GM19468 (cell line): ENCODE measurements around the gene HSD17B2.
"Not testable (repeated sequence)": the region's sequence is repeated elsewhere in the genome, so short reads cannot be mapped to it uniquely, and the experiment has no call there.

Source experiments
- ATAC-seq: cut with Tn5 transposase; IDR thresholded peaks from one replicate; pipeline ENCODE4 v1.9.1; 2021; ENCODE audit warnings: mild to moderate bottlenecking, moderate library complexity, moderate number of reproducible peaks; ENCODE audit not compliant: unreplicated experiment; ENCODE audit errors: extremely low read depth

The HSD17B2 gene

DNA sequence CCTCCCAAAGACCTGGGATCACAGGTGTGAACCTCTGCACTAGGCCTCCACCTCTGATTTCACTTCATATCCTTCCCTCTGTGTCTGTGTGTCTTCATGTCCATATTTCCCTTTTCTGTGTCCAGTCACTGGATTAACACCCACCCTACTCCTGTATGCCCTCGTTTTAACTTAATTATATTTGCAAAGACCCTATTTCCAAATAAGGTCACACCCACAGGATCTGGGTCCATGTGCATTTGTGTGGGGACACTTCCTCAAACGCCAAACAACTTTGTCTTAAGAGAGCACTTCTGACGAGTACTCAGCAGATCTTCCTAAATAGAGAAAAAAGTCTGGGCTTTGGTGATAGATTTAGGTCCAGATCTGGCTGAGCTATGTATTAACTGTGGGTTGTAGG lies 78.7 kb downstream of the HSD17B2 start:
- no peak for ATAC-seq

DNA sequence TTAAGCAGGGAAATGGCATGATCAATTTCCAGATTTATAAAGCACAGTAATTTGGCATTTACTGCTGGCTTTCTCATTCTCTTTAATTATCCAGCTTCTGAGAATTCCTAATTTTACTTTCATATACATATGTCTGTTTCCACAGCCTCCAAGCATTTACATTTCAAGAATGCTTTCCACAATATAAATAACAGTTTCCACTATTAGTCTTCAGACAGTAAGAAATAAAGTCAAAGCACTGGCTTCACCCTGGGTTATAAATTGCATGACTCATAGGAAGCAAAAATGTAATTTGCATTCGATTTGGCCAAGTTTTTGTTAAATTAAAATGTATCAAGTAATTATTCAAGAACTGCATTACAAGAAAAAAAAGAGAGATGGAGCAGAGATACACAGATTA lies 81.5 kb downstream of the HSD17B2 start:
- no peak for ATAC-seq

DNA sequence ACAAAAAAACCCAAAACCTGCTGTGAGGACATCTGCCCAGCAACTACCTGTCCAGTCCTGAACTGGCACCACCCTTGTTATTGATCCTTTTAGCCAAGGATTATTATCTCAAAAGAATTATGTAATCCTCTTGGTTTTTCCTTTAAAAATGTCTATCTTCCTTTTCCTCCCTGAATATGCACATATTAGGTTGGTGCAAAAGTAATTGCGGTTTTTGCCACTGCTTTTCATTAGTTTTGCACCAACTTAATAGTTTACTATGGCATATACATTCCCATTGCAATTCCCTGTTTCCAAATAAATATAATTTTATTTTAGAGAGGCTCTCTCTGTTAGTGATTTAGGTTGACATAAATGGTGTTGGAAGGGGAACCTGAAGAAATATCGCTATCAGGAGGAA lies 83.7 kb downstream of the HSD17B2 start:
- no peak for ATAC-seq

DNA sequence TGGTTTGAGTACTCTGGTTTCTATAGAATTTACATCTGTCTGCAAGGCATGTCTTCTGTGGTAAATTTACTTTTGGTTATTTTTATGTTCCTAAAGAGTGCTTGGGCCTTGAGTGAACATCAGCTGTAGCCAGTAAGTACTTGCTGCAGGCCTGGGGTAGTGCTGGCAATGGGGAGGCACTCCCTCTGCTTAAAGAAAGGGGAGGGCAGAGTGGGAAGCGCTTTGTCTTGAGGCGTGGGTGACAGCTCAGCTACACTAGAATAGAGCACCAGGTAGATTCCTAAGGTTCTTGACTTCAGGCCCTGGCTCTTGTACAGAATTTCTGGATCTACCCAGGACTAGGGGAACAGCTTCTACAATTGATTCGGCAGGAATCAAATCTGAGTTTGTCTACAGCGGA lies 84.4 kb downstream of the HSD17B2 start:
- ATAC-seq, result no peak

DNA sequence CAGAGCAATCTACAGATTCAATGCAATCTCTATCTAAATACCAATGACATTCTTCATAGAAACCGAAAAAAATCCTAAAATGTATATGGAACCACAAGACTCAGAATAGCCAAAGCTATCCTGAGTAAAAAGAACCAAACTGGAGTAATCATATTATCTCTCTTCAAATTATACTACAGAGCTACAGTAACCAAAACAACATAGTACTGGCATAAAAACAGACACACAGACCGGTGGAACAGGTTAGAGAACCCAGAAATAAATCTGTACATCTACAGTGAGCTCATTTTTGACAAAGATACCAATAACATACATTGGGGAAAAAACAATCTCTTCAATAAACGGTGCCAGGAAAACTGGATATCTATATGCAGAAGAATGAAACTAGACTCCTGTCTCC lies 89.6 kb downstream of the HSD17B2 start:
- no peak for ATAC-seq

DNA sequence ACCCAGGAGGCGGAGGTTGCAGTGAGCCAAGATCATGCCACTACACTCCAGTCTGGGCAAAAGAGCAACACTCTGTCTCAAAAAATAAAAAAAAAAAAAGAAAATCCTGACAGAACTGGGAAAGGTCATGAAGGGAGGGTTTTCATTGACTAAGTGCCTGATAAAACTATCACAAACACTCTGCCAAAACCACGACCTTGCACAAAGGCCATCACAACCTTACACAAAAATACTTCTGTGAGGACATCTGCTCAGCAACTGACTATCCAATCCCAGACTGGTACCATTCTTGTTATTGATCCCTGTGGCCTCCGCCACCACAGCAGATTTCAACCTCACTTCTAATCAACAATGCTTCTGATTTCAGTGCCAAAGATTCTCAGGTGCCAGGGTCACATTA lies 94.8 kb downstream of the HSD17B2 start:
- no peak for ATAC-seq

DNA sequence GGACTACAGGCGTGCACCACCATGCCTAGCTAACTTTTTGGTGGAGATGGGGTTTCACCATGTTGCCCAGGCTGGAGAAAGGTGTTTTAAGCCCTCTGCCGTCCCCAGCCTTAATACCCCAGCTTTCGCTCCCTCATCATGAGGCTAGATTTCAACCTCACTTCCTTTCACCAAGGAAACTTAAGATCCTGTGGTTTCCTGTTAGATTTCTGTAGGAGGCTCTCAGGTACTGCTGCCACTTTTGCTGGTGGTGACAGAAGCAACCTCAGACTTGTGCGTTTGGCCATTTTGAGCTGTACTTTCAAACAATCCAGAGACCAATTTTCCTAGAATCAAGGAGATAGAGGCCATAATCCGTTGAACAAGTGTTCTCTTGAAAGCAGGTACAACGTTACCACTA lies 98.7 kb downstream of the HSD17B2 start:
- ATAC-seq, result no peak

DNA sequence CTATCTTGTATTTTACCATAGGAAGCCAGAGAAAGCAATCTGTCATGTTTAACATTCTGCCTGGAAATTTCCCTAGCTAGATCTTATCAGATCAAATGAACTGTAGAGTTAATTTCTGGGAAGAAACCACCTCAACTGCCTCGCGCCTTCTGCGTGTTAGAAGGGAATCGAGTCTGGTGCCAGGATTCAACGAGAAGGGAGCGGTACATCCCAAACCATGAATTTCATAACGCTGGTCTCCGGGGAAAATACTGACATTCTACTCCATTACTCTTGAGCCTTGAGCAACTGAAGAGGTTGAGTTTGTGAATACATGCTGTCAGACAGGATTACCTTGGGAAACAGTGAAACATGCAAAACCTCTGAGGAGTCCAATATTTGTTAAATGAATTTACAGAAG lies 99.8 kb downstream of the HSD17B2 start:
- ATAC-seq, result no peak

DNA sequence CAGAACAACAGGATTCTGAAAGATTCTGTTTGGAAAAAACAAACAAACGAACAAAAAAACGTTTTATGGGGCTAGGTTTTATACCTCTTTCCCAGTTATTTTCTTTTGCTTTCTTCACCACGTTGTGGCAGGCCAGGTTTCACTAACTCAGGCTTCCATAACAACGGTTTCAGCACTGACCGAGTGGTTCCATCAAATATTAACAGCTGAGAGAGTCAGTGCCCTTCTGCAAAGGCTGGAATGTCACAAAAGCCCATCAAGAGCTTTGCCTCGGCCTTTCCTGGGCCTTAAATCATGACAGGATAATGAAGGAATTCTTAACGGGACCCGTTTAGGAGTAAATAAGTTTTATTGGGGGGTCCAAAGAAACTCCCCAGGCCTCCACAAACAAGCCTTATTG lies 100.8 kb downstream of the HSD17B2 start:
- ATAC-seq, result no peak

DNA sequence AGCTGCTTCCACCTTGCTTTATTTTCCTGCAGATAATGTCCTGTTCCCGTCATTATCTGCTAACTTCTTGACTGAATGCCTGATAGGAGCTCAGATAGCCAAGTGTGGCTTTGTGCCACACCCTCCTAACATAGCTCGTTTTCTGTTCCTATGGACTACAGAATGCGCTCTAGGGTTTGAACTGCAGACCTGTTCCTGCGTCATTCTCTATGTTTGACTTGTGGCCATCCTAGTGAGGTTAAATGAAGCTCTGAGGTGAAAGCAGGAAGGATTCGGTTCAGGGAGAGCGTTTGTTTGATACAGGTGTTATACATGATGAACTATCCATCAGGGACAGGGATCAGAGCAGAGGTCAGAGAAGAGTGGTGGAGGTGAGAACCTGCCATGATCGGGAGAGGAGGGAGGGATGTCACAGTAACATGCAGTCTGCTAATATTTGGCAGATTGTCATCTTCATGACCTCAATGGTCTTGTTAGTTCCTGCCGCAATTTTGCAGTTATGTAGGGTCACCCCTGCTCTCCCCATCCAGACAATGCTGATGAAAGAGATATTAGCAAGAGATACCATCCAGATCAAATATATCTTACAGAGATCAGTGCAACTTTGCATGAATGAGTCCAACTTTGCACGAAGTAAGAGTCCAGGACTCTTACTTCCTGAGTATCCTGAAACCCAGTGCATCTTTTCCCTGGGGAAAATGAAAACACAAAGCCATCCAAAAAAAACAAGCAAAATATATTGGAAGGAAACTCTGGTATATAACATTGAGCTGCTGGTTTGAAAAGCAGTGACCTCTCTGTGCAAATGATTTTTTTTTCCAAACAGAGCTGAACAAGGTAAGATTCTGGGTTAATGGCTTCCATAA lies 102.1 kb downstream of the HSD17B2 start:
- no peak for ATAC-seq

DNA sequence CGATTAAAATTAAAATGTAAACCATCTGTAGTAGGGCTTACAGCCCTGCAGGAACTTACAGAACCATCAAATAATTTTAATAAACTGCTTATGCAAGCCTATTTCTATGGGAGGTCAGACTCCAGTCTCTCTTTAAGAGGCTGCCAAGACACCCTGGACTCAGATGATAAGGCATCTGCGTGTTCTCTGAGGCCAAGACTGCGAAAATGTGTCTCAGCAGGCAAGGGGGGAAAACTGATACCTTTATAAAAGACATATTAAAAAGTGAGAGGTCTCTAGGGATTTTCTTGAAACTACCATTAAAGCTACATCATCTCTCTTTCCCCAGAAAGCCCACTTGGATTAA lies 102.7 kb downstream of the HSD17B2 start:
- no peak for ATAC-seq

DNA sequence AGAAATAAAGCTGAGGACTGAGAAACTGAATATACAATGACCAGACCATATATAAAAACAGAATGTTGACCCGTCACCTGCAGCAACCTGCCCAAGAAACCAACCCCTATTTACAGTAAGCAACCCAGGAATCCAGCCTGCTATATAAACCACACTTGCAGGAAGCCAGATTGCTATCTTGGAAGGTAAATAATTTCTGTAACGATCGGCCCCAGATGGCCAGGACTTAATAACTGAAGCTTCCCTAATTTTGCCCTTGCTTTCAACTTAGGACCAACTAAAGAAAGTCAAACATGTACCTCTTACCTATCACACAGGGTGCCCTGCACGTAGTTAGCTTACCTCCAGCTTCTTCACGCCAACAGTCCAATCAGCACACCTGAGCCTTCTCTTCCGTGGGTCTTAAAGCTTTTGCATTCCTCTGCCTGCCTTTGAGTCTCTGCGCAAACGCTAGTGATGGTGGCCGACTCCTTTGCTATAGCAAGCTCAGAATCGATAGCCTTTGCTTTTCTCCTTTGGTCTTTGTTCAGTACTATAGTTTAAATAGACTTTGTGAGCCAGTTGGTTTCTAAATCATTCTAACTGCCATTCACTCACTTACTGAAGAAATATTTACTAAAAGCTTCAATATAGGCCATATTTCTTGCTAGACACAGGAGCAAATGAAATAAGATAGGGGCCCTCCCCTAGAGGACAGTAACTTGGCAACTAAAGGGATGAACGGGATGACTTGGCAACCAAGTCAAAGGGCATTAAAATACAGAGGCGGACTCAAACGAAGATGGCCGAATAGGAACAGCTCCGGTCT lies 103.6 kb downstream of the HSD17B2 start:
- no peak for ATAC-seq

DNA sequence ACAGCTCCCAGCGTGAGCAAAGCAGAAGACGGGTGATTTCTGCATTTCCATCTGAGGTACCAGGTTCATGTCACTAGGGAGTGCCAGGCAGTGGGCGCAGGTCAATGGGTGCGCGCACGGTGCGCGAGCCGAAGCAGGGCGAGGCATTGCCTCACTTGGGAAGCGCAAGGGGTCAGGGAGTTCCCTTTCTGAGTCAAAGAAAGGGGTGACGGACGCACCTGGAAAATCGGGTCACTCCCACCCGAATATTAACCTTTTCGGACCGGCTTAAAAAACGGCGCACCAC lies 104.2 kb downstream of the HSD17B2 start:
- not testable (repeated sequence) for ATAC-seq

DNA sequence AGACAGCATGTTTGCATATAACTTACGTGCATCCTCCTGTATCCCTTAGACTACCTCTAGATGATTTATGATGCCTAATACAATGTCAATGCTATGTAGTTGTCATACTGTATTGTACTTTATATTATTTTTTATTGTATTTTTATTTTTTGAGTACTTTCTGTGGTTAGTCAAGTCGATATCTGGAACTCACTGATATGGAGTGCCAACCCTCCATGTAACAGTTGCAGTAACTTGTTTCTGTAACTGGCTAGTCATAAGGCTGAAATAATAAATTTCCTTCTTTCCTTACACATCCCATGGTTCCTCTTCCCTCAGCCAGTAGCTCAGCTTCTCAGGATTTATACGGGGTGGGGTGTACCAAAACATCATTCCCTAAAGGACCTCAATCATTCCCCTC lies 111.5 kb downstream of the HSD17B2 start:
- ATAC-seq, result no peak

DNA sequence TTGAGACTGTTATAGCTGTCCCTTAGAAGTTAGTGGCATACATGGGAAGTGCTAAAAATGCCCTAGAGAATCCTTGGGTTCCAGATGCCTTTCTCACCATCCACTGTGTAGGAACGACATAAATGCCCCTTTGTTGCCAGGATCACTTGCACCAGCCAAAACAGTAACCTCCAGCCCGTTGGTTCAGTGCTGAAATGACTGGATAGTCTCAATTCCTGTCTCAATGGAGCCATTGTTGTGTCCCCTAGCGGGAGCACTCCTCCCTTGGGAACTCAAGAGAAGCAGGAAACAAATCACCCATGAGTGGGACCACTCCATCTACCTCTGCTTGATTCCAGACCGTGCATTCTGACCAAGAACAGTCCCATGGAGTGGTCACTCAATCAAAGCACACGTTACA lies 111.9 kb downstream of the HSD17B2 start:
- ATAC-seq, result no peak

DNA sequence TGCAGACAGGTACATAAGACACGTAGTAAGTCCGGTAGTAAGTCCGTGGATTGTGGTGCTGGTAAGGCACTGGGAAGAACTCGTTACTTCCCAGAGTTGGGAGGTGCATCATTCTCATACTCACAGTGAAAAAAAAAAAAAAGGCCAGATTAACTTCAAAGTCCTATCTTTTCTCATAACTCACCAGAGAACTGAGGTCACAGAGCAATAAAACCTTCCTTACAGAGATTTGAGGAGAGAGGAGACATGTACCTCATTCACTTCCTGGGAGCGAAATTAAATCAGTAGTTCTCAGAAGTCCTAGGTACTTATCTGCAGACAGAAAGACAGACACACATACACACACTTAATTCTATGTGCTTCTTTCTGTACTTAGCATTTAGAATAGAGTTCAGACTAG lies 112.5 kb downstream of the HSD17B2 start:
- no peak for ATAC-seq
